ENCODE measurements around the gene UHMK1.

DNA sequence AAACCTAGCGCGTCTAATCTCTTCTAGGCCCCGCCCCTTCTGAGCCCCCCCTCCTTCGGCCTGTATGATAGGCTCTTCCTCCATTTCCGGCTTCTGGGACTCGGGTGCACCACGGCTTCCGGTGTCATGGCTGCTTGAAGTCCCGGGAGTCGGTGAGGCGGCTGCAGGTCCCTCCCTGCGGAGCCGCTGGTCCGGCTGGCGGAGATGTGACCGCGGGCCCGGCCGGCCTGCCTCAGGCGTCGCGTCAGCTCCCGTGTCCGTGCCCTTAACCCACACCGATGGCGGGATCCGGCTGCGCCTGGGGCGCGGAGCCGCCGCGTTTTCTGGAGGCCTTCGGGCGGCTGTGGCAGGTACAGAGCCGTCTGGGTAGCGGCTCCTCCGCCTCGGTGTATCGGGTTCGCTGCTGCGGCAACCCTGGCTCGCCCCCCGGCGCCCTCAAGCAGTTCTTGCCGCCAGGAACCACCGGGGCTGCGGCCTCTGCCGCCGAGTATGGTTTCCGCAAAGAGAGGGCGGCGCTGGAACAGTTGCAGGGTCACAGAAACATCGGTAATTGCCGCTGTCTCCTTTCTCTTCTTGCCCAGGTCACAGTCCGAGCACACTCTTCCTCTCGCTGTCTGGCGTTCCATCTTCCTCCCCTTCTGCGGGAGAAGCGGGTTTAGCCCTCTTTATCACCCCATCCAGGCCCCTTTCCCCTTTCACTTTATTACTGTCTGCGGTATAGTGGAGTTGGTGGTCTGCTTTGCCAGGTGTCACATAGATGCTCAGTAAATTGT, at the start of gene UHMK1:
- TF ChIP-seq POLR2A (IDR thresholded peaks at IDR 0.05), result peak; percentile 68
- TF ChIP-seq, protein P1, sequence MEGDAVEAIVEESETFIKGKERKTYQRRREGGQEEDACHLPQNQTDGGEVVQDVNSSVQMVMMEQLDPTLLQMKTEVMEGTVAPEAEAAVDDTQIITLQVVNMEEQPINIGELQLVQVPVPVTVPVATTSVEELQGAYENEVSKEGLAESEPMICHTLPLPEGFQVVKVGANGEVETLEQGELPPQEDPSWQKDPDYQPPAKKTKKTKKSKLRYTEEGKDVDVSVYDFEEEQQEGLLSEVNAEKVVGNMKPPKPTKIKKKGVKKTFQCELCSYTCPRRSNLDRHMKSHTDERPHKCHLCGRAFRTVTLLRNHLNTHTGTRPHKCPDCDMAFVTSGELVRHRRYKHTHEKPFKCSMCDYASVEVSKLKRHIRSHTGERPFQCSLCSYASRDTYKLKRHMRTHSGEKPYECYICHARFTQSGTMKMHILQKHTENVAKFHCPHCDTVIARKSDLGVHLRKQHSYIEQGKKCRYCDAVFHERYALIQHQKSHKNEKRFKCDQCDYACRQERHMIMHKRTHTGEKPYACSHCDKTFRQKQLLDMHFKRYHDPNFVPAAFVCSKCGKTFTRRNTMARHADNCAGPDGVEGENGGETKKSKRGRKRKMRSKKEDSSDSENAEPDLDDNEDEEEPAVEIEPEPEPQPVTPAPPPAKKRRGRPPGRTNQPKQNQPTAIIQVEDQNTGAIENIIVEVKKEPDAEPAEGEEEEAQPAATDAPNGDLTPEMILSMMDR (IDR thresholded peaks at IDR 0.05), result no peak
- TF ChIP-seq POLR2AphosphoS5 (IDR thresholded peaks at IDR 0.05), result peak; percentile 67 to 77 (median 71)
- TF ChIP-seq EP300 (IDR thresholded peaks at IDR 0.05; ENCODE audit: low read depth), result no peak

Data from transverse colon (tissue), 4 donors.